CD4-positive, alpha-beta T cell treated with Interleukin-17A for 1 hour (primary cell): ENCODE results near the gene HDLBP.
A peak's percentile ranks its signal among the peaks of the same experiment; 100 is the strongest.

Source experiments
- DNase-seq: peaks from one replicate; pipeline ENCODE4 v3.0.0-alpha.2; 2020

Gene HDLBP

GRCh38 chr2:241273210-241274020 is 42.1 kb downstream of the HDLBP start:
- no peak for DNase-seq

- peak; percentile 59 for DNase-seq
Measured at GRCh38 chr2:241272303-241273209, 42.9 kb downstream of the HDLBP start.

DNA sequence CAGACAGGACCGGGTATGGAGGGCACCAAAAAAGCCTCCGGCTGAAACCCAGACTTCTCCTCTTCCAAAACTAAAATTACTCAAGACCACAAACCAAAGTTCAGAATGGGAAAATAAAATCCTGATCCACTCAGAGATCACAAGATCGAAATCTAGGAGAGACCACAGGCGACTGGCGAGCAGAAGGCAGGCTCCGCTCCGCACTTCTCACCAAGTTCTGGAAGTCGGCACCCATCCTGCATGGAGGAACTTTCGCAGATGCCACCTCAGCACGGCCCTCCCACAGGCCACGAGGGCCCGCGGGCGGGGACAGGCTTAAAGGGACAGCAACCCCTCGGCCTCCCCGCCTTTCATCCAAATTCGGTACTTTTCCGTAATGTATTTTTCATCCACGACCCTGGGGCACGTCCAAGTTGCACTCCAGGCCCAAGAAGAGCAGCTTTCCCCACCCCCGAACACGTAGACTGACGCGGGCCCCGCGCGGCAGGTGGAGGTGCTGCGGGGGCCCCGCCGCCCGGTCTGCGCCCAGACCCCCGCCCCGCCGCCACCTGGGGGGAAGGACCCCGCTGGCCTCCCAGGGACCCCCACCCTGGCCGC is 43.7 kb downstream of the HDLBP start:
- DNase-seq = peak; percentile 51

DNA sequence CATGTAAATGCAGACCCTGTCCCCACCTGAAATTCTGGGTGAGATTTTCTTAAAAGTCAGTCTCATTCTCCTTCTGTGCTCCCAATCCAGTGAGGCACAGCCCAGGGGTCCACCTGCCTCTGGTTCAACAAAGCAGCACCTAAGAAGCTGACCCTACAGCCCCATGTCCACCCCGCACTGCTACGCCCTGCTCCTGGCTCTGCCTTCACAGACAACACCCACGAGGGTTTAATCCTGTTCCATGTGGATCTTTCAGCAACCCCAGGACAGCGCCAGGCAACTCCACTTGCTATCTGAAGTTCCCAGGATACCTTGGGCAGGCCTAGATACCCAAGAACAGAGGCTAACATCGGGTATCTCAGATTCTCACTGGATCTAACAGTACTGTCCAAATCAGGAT is 44.9 kb downstream of the HDLBP start:
- no peak for DNase-seq

DNA sequence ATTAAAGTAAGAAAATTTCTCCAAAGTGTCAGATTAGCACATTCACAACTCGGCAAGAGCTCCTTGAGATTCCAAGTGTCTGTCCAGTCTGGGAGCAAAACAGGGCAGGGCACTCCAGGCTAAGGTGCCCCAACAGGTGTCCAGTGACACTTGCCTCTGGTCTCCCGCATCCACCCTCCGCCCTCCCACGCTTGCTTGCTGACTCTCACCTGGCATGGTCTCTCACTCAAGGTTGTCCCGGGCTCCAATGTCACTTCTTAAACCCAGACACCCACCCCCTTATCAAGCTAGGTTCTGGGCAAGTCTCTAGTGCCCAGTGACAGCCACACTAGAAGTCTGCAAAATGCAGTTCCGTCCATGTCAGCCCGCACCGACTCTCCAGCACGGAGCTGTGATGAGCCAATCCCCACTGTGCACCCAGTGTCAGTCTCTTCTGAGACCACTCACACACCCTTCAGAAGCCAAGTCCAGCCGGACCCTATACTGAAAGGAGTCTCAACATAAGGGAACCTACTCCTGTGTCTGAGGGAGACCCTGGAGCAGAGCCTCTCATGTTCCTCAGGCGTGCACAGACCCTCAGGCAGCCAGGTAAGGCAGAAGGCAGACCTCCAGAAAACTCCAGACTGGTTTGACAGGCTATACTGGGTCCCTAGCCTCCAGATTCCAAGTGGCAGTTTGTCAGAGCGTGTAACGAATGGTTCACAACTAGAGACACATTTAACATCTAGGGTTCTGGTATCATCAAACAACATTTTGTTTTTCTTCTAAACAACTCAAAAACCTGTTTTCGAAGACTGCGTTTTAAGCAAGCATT is 45.6 kb downstream of the HDLBP start:
- no peak for DNase-seq

- no peak for DNase-seq
Measured at GRCh38 chr2:241268716-241269445, 46.6 kb downstream of the HDLBP start.

GRCh38 chr2:241268306-241268705 is 47.2 kb downstream of the HDLBP start:
- DNase-seq = no peak

GRCh38 chr2:241267249-241268067 is 48.0 kb downstream of the HDLBP start:
- no peak for DNase-seq

GRCh38 chr2:241265506-241265905 is 50.0 kb downstream of the HDLBP start:
- no peak for DNase-seq

GRCh38 chr2:241263061-241263460 is 52.4 kb downstream of the HDLBP start:
- no peak for DNase-seq

DNA sequence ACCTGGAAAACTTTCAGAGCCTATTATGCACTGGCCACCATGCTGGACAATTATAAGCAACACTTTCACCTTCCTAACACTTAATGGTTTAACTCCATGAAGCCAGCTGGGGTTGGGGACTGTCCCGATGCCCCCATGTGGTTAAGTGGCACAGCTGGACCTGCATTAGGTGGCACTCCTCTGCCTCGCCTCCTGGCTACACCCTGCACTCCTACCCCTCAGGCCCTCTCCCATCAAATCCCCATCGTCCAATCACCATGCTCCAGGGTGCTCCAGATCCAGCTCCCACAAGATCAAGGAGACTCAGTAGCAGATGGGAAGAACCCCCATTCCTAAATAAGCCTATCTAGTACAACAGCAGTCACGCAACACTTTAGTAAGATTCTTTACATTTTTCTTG is 53.8 kb downstream of the HDLBP start:
- DNase-seq = no peak

DNA sequence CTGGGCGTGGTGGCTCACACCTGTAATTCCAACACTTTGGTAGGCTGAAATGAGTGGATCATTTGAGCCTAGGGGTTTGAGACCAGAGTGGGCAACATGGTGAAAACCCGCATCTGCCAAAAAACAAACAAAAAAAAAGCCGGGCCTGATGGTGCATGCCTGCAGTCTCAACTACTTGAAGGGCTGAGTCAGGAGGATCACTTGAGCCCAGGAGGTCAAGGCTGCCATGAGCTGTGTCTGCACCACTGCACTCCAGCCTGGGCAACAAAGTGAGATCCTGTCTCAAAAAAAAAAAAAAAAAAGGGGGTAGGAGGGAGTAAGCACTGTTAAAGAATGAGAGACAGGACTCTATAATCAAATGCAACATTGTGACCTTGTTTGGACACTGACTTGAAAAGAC is 54.6 kb downstream of the HDLBP start:
- no peak for DNase-seq

- no peak for DNase-seq
Measured at GRCh38 chr2:241258505-241259280, 56.8 kb downstream of the HDLBP start.

DNA sequence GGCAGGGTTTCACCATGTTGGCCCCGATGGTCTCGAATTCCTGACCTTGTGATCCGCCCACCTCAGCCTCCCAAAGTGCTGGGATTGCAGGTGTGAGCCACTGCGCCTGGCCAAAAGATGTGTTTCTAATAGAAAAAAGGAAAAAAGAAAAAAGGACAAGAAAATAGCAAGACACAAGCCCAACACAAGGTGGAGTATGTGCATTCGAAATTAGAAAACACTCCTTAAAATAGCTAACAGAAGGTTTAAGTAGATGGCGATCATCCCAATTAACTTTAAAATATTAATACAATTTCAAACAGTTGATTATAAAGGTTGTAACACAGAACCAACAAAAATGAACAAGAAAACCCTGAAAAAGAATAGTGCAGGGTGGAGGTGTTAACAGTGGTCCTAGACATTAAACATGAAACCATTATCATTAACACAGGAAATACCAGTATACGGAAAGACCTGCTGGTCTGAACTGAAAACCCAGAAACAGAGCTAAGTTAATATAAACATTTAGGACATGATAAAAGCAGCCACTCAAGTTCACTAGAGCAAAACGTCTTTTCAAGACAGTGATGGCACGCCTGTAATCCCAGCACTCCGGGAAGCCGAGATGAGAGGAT is 57.9 kb downstream of the HDLBP start:
- DNase-seq = no peak

DNA sequence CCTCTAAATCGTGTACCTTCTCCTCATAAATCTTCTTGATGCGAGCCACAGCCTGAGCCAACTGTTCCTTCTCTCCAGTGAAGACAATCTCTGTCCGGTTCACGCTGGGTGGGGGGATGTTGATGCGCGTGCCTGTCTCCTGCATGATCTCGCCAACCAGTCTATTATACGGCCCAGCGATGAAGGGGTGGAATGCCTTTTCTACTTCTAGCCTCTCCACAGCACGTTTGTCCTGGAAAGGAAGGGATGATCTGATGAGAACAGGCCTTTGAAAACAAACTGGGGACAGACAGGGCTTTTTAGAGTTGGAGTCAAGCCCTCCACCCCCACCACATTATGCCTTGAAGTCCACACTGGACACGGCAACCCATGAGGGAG is 59.3 kb downstream of the HDLBP start:
- DNase-seq = no peak

DNA sequence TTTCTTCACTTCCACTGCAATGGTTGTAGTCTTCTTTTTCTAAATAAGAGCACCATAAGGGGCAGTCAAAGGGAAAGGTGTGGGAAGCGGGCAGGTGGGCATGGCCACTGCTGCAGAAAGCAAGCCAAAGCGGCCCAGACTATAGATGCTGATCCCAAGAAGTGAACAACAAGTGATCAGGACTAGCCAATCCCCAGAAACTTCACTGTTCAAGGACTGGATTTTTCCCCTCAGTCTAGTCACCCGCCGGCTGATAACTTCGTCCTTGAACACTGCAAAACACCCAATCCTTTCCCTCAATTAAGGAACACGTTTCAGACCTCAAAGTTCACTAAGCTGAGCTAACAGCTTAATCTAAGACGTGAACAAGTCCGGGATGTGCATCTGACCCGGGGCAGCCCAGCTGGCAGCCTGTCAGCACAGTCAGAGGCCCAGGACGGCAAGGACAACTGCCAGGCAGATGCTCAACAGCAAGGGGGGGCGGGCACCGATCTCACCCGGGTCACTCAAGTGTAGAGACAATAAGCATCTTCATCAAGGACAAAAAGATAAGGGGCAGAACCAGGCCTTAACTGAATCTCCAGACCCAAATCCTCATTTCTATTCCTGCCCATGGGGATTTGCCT is 59.8 kb downstream of the HDLBP start:
- DNase-seq = no peak

GRCh38 chr2:241254904-241255351 is 60.5 kb downstream of the HDLBP start:
- DNase-seq = no peak

DNA sequence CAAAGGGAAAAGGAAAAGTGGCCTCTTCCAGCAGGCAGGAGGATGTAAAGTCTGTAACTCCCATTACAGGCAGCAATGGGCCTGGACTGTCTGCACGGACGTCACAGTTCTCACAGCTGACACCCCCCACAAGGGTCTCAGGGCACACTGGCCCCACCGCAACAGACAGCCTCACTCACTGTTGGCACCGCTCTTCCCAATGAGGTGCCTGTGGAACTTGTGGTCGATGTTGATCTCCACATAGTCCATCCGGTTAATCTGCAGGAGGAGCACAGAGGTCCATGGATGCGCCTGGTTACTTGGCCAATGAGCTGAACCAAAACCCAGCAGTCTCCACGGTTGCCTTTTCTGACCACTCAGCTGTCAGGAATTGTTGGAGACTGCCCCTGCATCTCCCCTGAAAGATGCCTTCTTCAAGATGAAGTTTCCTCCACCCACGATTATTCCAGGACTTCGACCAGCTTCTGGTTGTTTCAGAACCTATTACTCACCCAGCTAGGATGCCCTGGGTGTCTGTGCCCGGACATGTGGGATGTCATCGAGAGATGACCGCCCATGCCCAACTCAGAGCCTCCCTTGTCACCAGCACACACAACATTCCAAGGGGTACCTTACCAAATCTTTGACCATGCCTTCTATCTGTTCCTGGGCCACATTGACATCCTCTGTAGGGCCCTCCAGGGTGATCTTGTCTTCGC is 62.5 kb downstream of the HDLBP start:
- DNase-seq = no peak

DNA sequence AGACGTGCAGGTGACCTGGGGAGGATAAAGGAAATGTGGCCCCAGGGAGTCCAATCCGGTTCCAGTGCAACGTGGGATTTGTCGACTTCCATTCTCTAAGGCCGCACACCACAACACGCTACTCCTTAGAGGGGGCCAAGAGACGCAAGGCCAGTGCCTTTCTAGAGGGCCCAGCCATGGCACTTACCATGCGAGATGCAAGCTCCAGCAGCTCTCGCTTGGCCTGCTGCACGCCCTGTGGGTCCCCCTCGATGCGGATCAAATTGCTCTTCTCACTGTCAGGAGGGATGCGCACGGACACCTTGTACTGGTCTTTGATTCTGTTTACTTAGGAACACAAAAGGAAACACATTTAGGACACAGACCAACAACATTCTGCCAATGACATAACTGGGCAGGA is 65.8 kb downstream of the HDLBP start:
- DNase-seq = no peak
